RPMI8226 (cell line): ENCODE measurements around the gene CNTN6.
A peak's percentile ranks its signal among the peaks of the same experiment; 100 is the strongest.

Source experiments
- DNase-seq: peaks from one replicate; pipeline ENCODE4 v3.0.0-alpha.2; 2015

Gene CNTN6

GRCh38 chr3:1288805-1289494 is 196.1 kb downstream of the CNTN6 start:
- DNase-seq, result no peak

- no peak for DNase-seq
These were observed 199.8 kb downstream of the CNTN6 start for GRCh38 chr3:1292571-1293071.

GRCh38 chr3:1294586-1294985 is 201.8 kb downstream of the CNTN6 start:
- no peak for DNase-seq

- no peak for DNase-seq
These were observed 225.6 kb downstream of the CNTN6 start for GRCh38 chr3:1318296-1319005.

GRCh38 chr3:1326546-1326945 is 233.7 kb downstream of the CNTN6 start:
- no peak for DNase-seq

GRCh38 chr3:1330107-1330506 is 237.3 kb downstream of the CNTN6 start:
- DNase-seq, result peak; percentile 47

GRCh38 chr3:1346386-1346785 is 253.6 kb downstream of the CNTN6 start:
- DNase-seq, result no peak

- DNase-seq, result peak; percentile 22
These were observed 255.7 kb downstream of the CNTN6 start for GRCh38 chr3:1348547-1348946.

GRCh38 chr3:1350885-1351284 is 258.1 kb downstream of the CNTN6 start:
- no peak for DNase-seq

- no peak for DNase-seq
These were observed 262.9 kb downstream of the CNTN6 start for GRCh38 chr3:1355691-1356090.

GRCh38 chr3:1356101-1356500 is 263.3 kb downstream of the CNTN6 start:
- no peak for DNase-seq

- DNase-seq, result no peak
These were observed 272.7 kb downstream of the CNTN6 start for GRCh38 chr3:1365528-1365927.

GRCh38 chr3:1374471-1374870 is 281.6 kb downstream of the CNTN6 start:
- no peak for DNase-seq

GRCh38 chr3:1375145-1375544 is 282.3 kb downstream of the CNTN6 start:
- DNase-seq, result no peak

GRCh38 chr3:1380926-1381646 is 288.3 kb downstream of the CNTN6 start:
- peak; percentile 22 for DNase-seq

GRCh38 chr3:1381647-1382036 is 288.8 kb downstream of the CNTN6 start:
- no peak for DNase-seq

- peak; percentile 13 for DNase-seq
These were observed 294.6 kb downstream of the CNTN6 start for GRCh38 chr3:1387396-1387905.

- no peak for DNase-seq
These were observed 301.4 kb downstream of the CNTN6 start for GRCh38 chr3:1394188-1394587.

- no peak for DNase-seq
These were observed 307.7 kb downstream of the CNTN6 start for GRCh38 chr3:1400571-1400970.

- peak; percentile 35 for DNase-seq
These were observed 311.6 kb downstream of the CNTN6 start for GRCh38 chr3:1404270-1404962.

GRCh38 chr3:1406250-1406649 is 313.4 kb downstream of the CNTN6 start:
- no peak for DNase-seq

- DNase-seq, result no peak
These were observed 328.8 kb downstream of the CNTN6 start for GRCh38 chr3:1421577-1421976.

GRCh38 chr3:1423566-1424089 is 330.8 kb downstream of the CNTN6 start:
- DNase-seq, result no peak
